WTC11 (cell line): Measurements from ENCODE around the gene TCP11L2.

Experiments used
- CBFB ChIP-seq: sonication (generic); formaldehyde crosslinking; IDR thresholded peaks from 2 replicates; pipeline ENCODE4 v1.8.1; 2022; ENCODE audit warnings: mild to moderate bottlenecking, low read depth, missing genetic modification reagents
- CTCF ChIP-seq: fragments of 200-600 bp; IDR thresholded peaks from 2 replicates; pipeline ENCODE4 v1.8.0; 2022; ENCODE audit warnings: antibody characterized with exemption
- E2F4 ChIP-seq: sonication (generic); formaldehyde crosslinking; IDR thresholded peaks from 2 replicates; pipeline ENCODE4 v1.8.1; 2022; ENCODE audit warnings: low read depth, mild to moderate bottlenecking, moderate library complexity, missing genetic modification reagents, borderline replicate concordance
- ESRRA ChIP-seq: sonication (generic); formaldehyde crosslinking; IDR thresholded peaks from 2 replicates; pipeline ENCODE4 v1.8.1; 2022; ENCODE audit warnings: mild to moderate bottlenecking, missing genetic modification reagents, borderline replicate concordance
- FOXK1 ChIP-seq: sonication (generic); formaldehyde crosslinking; IDR thresholded peaks from 2 replicates; pipeline ENCODE4 v1.8.0; 2022; ENCODE audit warnings: mild to moderate bottlenecking, moderate library complexity, missing genetic modification reagents
- SP1 ChIP-seq: sonication (generic); formaldehyde crosslinking; conservative IDR thresholded peaks from 2 replicates; pipeline ENCODE4 v1.8.1; 2022; ENCODE audit warnings: missing genetic modification reagents
- USF2 ChIP-seq: sonication (generic); formaldehyde crosslinking; IDR thresholded peaks from 2 replicates; pipeline ENCODE4 v1.8.1; 2023; ENCODE audit warnings: mild to moderate bottlenecking, missing genetic modification reagents, moderate library complexity
- ZNF232 ChIP-seq: sonication (generic); formaldehyde crosslinking; IDR thresholded peaks from 2 replicates; pipeline ENCODE4 v1.8.0; 2022; ENCODE audit warnings: mild to moderate bottlenecking, missing genetic modification reagents
- ZNF532 ChIP-seq: fragments of 250-450 bp; sonication (Bioruptor Pico); IDR thresholded peaks from 2 replicates; pipeline ENCODE4 v1.9.0; 2021; ENCODE audit warnings: mild to moderate bottlenecking, borderline replicate concordance

- TF ChIP-seq USF2 (CRISPR knock-in tag) (no peak), ZNF532 (CRISPR knock-in tag) (no peak), E2F4 (CRISPR knock-in tag) (no peak), FOXK1 (CRISPR knock-in tag) (no peak), CTCF (no peak), SP1 (CRISPR knock-in tag) (no peak), ESRRA (CRISPR knock-in tag) (no peak), ZNF232 (no peak), CBFB (CRISPR knock-in tag) (no peak)
Observed at GRCh38 chr12:106297681-106298080, 4.9 kb upstream of the TCP11L2 start.
